Immature natural killer cell (primary cell): ENCODE measurements around the gene SYT7. TPM values are rescaled to one million over a fixed set of nuclear protein-coding genes. Genes with fewer than 3 reads are reported as not detected.
A peak's percentile ranks its signal among the peaks of the same experiment; 100 is the strongest.

ENCODE experiments used
- DNase-seq, 3 donors: peaks; one replicate each; pipeline ENCODE4 v3.0.0; 2022; ENCODE audit warnings: mixed read lengths in 1 of 3
- H3K27ac Mint-ChIP-seq, 6 donors: one replicate each; pipeline ENCODE4 v1.8.0; 2020; ENCODE audit warnings: mixed read lengths in 6 of 6, mild to moderate bottlenecking in 5 of 6, inconsistent platforms in 4 of 6, moderate library complexity in 3 of 6
- H3K27me3 Mint-ChIP-seq, 3 donors: one replicate each; pipeline ENCODE4 v1.8.0; 2020 to 2021; ENCODE audit warnings: low read depth in 3 of 3, mild to moderate bottlenecking in 3 of 3, mixed read lengths in 3 of 3, moderate library complexity in 3 of 3, inconsistent platforms in 1 of 3
- H3K36me3 Mint-ChIP-seq, 3 donors: one replicate each; pipeline ENCODE4 v1.8.0; 2020; ENCODE audit warnings: mixed read lengths in 3 of 3, inconsistent platforms in 2 of 3, mild to moderate bottlenecking in 2 of 3
- H3K4me1 Mint-ChIP-seq, 2 donors: one replicate each; pipeline ENCODE4 v1.8.0; 2020; ENCODE audit warnings: inconsistent platforms in 2 of 2, mild to moderate bottlenecking in 2 of 2, mixed read lengths in 2 of 2, moderate library complexity in 1 of 2
- H3K4me3 Mint-ChIP-seq, 5 donors: one replicate each; pipeline ENCODE4 v1.8.0; 2020; ENCODE audit warnings: mild to moderate bottlenecking in 5 of 5, mixed read lengths in 5 of 5, inconsistent platforms in 3 of 5, moderate library complexity in 3 of 5
- H3K9me3 Mint-ChIP-seq, 6 donors: one replicate each; pipeline ENCODE4 v1.8.0; 2020; ENCODE audit warnings: mild to moderate bottlenecking in 6 of 6, mixed read lengths in 6 of 6, inconsistent platforms in 4 of 6, moderate library complexity in 3 of 6
- polyA plus RNA-seq, 3 donors: library from polyadenylated mRNA; unstranded; fragments of 300-500 nt; fragmentation: Illumina TruSeq; gene quantifications; one replicate each; pipeline ENCODE4 v1.2.3, GENCODE V29; 2021

The SYT7 gene
- polyA plus RNA-seq, 3 donors from 2014 or later, result not detected

- peak overlapping the region in 1 of 5 donors; percentile 23 for H3K4me3 Mint-ChIP-seq
- peaks cover 4 to 20% (median 5%) of the 10 kb centered on the region in 3 donors for H3K27me3 Mint-ChIP-seq
- H3K9me3 Mint-ChIP-seq, result peaks cover 0 to 1% (median 0%) of the 10 kb centered on the region in 6 donors
- no peak overlapping the region for H3K27ac Mint-ChIP-seq
- H3K4me1 Mint-ChIP-seq, result no peaks in the 10 kb centered on the region
- no peak for DNase-seq
- H3K36me3 Mint-ChIP-seq, result no peaks in the 10 kb centered on the region
Measured at GRCh38 chr11:61598886-61599868, 18.3 kb upstream of the SYT7 start.

DNA sequence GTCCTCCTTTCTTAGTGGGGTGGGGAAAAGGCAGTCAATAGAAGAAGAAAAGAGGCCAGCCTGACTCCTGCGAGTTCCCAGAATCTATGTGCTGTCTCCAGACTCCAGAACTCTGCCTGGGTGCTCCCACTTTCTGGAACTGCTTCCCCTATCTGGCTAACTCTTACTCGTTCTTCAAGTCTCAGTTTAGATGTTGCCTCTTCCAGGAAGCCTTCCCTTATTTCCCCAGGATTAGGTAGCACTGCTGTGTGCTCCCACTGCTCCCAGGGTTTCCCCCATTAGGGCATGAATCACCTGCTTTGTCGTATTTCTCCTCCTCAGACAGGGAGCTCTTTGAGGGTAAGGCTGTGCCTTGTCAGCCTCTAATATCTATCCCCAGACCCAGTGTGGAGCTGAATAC is 17.5 kb upstream of the SYT7 start:
- Mint-ChIP-seq H3K4me3 (no peak overlapping the region), H3K36me3 (no peaks in the 10 kb centered on the region), H3K27me3 (peaks cover 4 to 21% (median 5%) of the 10 kb centered on the region in 3 donors), H3K9me3 (peaks cover 0 to 1% (median 0%) of the 10 kb centered on the region in 6 donors), H3K27ac (no peak overlapping the region), H3K4me1 (no peaks in the 10 kb centered on the region)
- DNase-seq, result no peak

- H3K27ac Mint-ChIP-seq, result no peak overlapping the region
- no peaks in the 10 kb centered on the region for H3K36me3 Mint-ChIP-seq
- DNase-seq, result no peak
- no peaks in the 10 kb centered on the region for H3K9me3 Mint-ChIP-seq
- H3K4me3 Mint-ChIP-seq, result no peak overlapping the region
- H3K4me1 Mint-ChIP-seq, result no peaks in the 10 kb centered on the region
- H3K27me3 Mint-ChIP-seq, result peaks cover 4 to 20% (median 5%) of the 10 kb centered on the region in 3 donors
Measured at GRCh38 chr11:61596990-61597389, 16.1 kb upstream of the SYT7 start.

DNA sequence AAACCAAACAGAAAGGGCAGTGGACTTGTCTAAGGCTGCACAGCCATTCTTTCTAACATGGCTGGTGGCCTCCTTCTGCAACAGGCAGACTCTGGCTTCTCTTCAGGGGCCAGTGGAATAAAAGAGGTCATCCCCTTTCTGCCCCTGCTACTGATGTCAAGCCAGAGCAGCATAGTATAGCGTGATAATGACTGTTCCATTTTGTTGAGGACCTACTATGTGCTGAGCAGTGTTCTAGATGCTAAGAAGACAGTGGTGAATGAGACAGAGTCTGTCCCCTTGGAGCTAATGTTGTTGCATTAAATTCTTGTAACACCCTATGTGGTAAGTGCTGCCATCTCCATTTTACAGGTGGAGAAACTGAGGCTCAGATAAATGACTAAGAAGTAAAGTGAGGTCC is 15.7 kb upstream of the SYT7 start:
- H3K27me3 Mint-ChIP-seq, result peaks cover 4 to 20% (median 8%) of the 10 kb centered on the region in 3 donors
- no peak overlapping the region for H3K27ac Mint-ChIP-seq
- H3K36me3 Mint-ChIP-seq, result no peaks in the 10 kb centered on the region
- H3K4me3 Mint-ChIP-seq, result no peak overlapping the region
- DNase-seq, result no peak
- H3K9me3 Mint-ChIP-seq, result no peaks in the 10 kb centered on the region
- no peaks in the 10 kb centered on the region for H3K4me1 Mint-ChIP-seq

DNA sequence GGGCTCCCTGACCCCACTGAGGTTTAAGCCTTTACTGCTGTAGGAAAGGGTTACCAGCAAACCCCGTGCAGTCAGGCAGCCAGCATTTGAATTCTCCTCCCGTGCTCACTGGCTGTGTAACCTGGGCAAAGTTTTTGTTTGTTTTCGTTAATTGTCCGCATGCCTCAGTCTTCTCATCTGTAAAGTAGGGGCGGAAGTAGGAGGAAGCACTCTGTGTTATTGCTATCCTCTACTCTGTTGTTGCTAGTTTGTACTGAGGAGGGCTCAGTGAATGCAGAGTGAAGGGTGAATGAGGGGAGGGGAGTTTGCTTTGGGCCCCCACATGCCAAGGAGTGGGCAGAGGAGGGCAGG is 14.0 kb upstream of the SYT7 start:
- H3K27me3 Mint-ChIP-seq, result peaks cover 7 to 22% (median 9%) of the 10 kb centered on the region in 3 donors
- no peaks in the 10 kb centered on the region for H3K4me1 Mint-ChIP-seq
- H3K4me3 Mint-ChIP-seq, result no peak overlapping the region
- DNase-seq, result no peak
- H3K9me3 Mint-ChIP-seq, result no peaks in the 10 kb centered on the region
- no peaks in the 10 kb centered on the region for H3K36me3 Mint-ChIP-seq
- no peak overlapping the region for H3K27ac Mint-ChIP-seq

DNA sequence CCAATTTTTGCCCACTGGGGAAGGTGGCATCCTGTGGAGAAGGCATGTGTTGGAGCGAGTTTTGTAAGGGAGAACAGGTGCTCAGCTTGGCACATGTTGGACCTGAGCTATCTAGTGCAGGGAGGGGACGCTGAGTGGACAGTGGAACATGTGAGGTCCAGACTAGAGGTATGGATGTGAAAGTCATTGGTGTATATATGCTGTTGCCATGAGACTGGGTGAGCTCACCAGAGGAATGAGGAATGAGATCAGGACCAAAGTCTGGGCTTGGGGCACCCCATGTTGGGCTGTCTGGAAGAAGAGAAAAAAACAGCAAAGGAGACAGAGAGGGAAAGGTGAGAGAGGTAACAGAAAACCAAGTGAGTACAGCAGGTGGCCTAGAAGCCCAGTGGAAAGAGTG is 12.3 kb upstream of the SYT7 start:
- Mint-ChIP-seq H3K4me3 (no peak overlapping the region), H3K27me3 (peaks cover 5 to 23% (median 15%) of the 10 kb centered on the region in 3 donors), H3K27ac (no peak overlapping the region), H3K4me1 (peaks cover 8 to 12% of the 10 kb centered on the region in 2 donors), H3K36me3 (no peaks in the 10 kb centered on the region), H3K9me3 (no peaks in the 10 kb centered on the region)
- no peak for DNase-seq

DNA sequence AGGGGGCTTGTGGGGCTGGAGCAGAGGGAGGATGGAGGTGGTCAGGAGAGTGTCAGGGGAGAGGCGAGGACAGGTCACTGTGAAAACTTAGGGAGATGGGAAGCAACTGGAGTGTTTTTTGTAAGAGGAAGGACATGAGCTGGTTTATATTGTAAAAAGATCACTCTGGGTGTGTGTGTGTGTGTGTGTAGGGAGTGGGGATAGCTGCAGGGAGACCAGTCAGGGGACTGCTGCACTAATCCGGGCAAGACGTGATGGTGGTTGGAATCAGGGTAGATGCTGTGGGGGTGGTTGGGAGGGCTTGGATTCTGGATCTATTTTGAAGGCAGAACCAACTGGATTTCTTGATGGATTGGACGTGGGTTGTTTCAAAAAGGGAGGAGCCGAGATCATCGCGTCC is 11.3 kb upstream of the SYT7 start:
- DNase-seq, result no peak
- Mint-ChIP-seq H3K4me1 (peaks cover 11 to 12% of the 10 kb centered on the region in 2 donors), H3K27me3 (peaks cover 6 to 23% (median 18%) of the 10 kb centered on the region in 3 donors), H3K27ac (no peak overlapping the region), H3K36me3 (no peaks in the 10 kb centered on the region), H3K4me3 (no peak overlapping the region), H3K9me3 (no peaks in the 10 kb centered on the region)

GRCh38 chr11:61589961-61590360 is 9.1 kb upstream of the SYT7 start:
- no peaks in the 10 kb centered on the region for H3K9me3 Mint-ChIP-seq

DNA sequence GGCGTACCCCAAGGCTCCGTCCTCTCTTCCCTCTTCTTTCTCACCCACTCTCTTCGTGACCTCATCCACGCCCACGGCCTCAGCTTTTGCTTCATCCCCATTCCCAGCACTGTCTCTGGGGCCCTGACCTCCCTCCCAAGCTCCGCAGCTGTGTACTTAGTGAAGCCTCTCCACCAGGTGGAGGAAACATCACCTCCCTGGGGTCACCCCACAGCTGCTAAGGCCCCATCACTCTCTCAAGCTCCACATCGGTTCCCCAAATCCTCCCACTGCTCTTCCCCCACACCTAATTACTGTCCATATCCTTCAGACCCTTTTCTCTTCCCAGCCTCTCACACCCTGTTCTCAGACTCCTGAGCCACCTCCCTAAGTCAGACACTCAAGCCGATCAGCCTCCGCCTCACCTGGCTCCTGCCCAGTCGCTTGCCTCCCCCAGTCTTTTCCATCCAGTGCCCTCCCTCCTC is 7.9 kb upstream of the SYT7 start:
- H3K36me3 Mint-ChIP-seq, result no peaks in the 10 kb centered on the region
- peak overlapping the region; percentile 1 to 68 (median 56) for H3K4me3 Mint-ChIP-seq
- DNase-seq, result no peak
- no peaks in the 10 kb centered on the region for H3K9me3 Mint-ChIP-seq
- H3K27me3 Mint-ChIP-seq, result peaks cover 6 to 22% (median 18%) of the 10 kb centered on the region in 3 donors
- no peak overlapping the region for H3K27ac Mint-ChIP-seq
- peaks cover 11 to 12% of the 10 kb centered on the region in 2 donors for H3K4me1 Mint-ChIP-seq

More at GRCh38 chr11:61589961-61590360, 9.1 kb upstream of the SYT7 start:
- Mint-ChIP-seq H3K27me3 (peaks cover 6 to 19% (median 18%) of the 10 kb centered on the region in 3 donors), H3K4me3 (peak overlapping the region in 3 of 5 donors; percentile 33 to 58 (median 54)), H3K36me3 (no peaks in the 10 kb centered on the region), H3K27ac (no peak overlapping the region), H3K4me1 (peaks cover 11 to 12% of the 10 kb centered on the region in 2 donors)
- DNase-seq, result no peak

DNA sequence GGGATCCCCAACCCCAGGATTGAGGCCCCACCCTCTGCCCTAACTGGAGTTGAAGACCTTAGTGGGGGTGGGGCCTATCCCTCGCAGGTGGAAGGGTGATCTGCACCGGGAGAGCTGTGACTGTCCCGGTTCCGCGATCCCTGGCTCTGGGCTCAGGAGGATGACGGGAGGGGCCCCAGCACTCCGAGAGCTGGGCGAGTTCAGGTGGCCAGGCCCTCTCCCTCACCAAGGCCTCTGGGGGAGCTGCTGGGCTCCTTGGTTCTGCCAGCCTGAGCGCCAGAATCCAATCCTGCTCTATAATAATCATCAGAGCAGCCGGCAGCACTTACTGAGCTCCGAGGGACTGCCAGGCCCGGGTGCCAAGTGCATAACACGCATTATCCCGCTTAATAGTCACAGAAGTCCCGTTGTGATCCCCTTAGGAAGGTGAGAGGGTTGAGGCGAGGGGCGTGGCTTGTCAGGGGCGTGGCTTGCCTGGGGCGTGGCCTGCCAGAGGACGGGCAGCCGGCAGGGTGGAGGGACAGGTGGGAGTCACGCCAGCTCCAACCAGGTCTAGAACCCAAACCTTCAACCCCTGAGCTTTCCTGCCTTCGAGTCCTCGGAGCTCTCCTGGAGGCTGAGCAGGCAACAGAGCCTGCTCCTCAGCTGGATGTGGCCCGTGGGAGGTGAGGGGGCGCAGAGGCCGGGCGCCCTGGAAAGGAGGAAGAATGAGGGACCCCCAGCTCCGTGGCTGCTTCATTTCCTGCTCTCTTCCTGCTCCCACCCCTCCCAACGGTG is 7.3 kb upstream of the SYT7 start:
- no peaks in the 10 kb centered on the region for H3K9me3 Mint-ChIP-seq
- H3K27me3 Mint-ChIP-seq, result peaks cover 6 to 23% (median 15%) of the 10 kb centered on the region in 3 donors
- peak overlapping the region; percentile 25 to 73 (median 68) for H3K4me3 Mint-ChIP-seq
- H3K4me1 Mint-ChIP-seq, result peaks cover 11 to 12% of the 10 kb centered on the region in 2 donors
- H3K27ac Mint-ChIP-seq, result no peak overlapping the region
- no peaks in the 10 kb centered on the region for H3K36me3 Mint-ChIP-seq
- DNase-seq, result peak; percentile 33 to 52 (median 43)

DNA sequence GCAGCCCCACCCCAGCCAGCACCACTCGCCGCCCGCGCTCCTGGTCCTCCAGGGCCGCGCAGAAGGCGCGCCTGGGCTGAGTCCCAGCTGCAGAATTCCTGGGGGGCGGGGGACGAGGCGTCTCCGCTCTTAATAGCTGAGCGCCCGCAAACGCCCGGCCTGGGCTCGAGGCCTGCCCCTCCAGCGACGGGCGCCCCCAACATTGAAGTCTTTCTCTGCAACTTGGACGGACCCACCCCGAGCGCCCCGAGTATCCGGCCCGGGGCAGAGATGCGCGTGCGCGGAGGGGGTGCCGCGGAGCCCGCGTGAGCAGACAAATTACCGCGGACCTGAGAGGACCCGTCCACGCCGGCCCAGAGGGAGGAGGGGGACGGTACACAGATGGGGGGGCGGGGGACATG is 6.7 kb upstream of the SYT7 start:
- Mint-ChIP-seq H3K27ac (no peak overlapping the region), H3K4me1 (peaks cover 11 to 12% of the 10 kb centered on the region in 2 donors), H3K9me3 (no peaks in the 10 kb centered on the region), H3K4me3 (peak overlapping the region in 3 of 5 donors; percentile 25 to 73 (median 66)), H3K36me3 (no peaks in the 10 kb centered on the region), H3K27me3 (peaks cover 7 to 24% (median 13%) of the 10 kb centered on the region in 3 donors)
- peak; percentile 20 to 29 (median 26) for DNase-seq

GRCh38 chr11:61586792-61587430 is 6.0 kb upstream of the SYT7 start:
- Mint-ChIP-seq H3K27me3 (peaks cover 11 to 24% (median 18%) of the 10 kb centered on the region in 3 donors), H3K4me3 (peak overlapping the region in 2 of 5 donors; percentile 7 to 18), H3K9me3 (no peaks in the 10 kb centered on the region), H3K27ac (no peak overlapping the region), H3K4me1 (peaks cover 12 to 14% of the 10 kb centered on the region in 2 donors), H3K36me3 (no peaks in the 10 kb centered on the region)
- no peak for DNase-seq

GRCh38 chr11:61585115-61585514 is 4.2 kb upstream of the SYT7 start:
- peaks cover 12 to 27% (median 23%) of the 10 kb centered on the region in 3 donors for H3K27me3 Mint-ChIP-seq
- no peak for DNase-seq
- no peaks in the 10 kb centered on the region for H3K36me3 Mint-ChIP-seq
- H3K4me1 Mint-ChIP-seq, result peaks cover 18 to 20% of the 10 kb centered on the region in 2 donors
- H3K27ac Mint-ChIP-seq, result no peak overlapping the region
- H3K4me3 Mint-ChIP-seq, result no peak overlapping the region
- H3K9me3 Mint-ChIP-seq, result no peaks in the 10 kb centered on the region
